Measurements from ENCODE around the gene PAIP1. TPM values are rescaled to one million over a fixed set of nuclear protein-coding genes. Genes with fewer than 3 reads are reported as not detected.
"Not testable (repeated sequence)": the region's sequence is repeated elsewhere in the genome, so short reads cannot be mapped to it uniquely, and the experiment has no call there.

Gene PAIP1, protein sequence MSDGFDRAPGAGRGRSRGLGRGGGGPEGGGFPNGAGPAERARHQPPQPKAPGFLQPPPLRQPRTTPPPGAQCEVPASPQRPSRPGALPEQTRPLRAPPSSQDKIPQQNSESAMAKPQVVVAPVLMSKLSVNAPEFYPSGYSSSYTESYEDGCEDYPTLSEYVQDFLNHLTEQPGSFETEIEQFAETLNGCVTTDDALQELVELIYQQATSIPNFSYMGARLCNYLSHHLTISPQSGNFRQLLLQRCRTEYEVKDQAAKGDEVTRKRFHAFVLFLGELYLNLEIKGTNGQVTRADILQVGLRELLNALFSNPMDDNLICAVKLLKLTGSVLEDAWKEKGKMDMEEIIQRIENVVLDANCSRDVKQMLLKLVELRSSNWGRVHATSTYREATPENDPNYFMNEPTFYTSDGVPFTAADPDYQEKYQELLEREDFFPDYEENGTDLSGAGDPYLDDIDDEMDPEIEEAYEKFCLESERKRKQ
- 100 to 1,000 TPM in 6 of 10 donors, 10 to 100 TPM in 4; 90.1 to 119 (median 101) TPM for polyA plus RNA-seq (ENCODE audit: insufficient read length in 10 of 10)
- long read RNA-seq, donor 1, transcript PAIP1-201 (11 exons, 2,782 nt) = major isoform, 14 of 23 reads
- long read RNA-seq, donor 1, transcript PAIP1-203 (11 exons, 1,734 nt) = minor isoform, 9 of 23 reads
- long read RNA-seq, donor 1, partial matches to known transcripts = 0 of 23 reads
- long read RNA-seq, donor 1, other reads (novel, unspliced or antisense) = 0 of 23 reads
- long read RNA-seq, donor 2, transcript PAIP1-203 (11 exons, 1,734 nt) = minor isoform, 14 of 33 reads
- long read RNA-seq, donor 2, transcript PAIP1-201 (11 exons, 2,782 nt) = major isoform, 17 of 33 reads
- long read RNA-seq, donor 2, partial matches to known transcripts = 0 of 33 reads
- long read RNA-seq, donor 2, other reads (novel, unspliced or antisense) = 0 of 33 reads
- long read RNA-seq, donor 3 = 0 reads
- long read RNA-seq, donor 4, transcript PAIP1-201 (11 exons, 2,782 nt) = major isoform, 16 of 27 reads
- long read RNA-seq, donor 4, transcript PAIP1-203 (11 exons, 1,734 nt) = minor isoform, 10 of 27 reads
- long read RNA-seq, donor 4, partial matches to known transcripts = 0 of 27 reads
- long read RNA-seq, donor 4, other reads (novel, unspliced or antisense) = 0 of 27 reads
- long read RNA-seq, donor 5, transcript PAIP1-201 (11 exons, 2,782 nt) = major isoform, 21 of 33 reads
- long read RNA-seq, donor 5, transcript PAIP1-203 (11 exons, 1,734 nt) = minor isoform, 11 of 33 reads
- long read RNA-seq, donor 5, partial matches to known transcripts = 0 of 33 reads
- long read RNA-seq, donor 5, other reads (novel, unspliced or antisense) = 0 of 33 reads
- long read RNA-seq, donor 6, transcript PAIP1-203 (11 exons, 1,734 nt) = minor isoform, 12 of 33 reads
- long read RNA-seq, donor 6, transcript PAIP1-201 (11 exons, 2,782 nt) = major isoform, 21 of 33 reads
- long read RNA-seq, donor 6, partial matches to known transcripts = 0 of 33 reads
- long read RNA-seq, donor 6, other reads (novel, unspliced or antisense) = 0 of 33 reads
- long read RNA-seq, donor 7, transcript PAIP1-203 (11 exons, 1,734 nt) = major isoform, 11 of 19 reads
- long read RNA-seq, donor 7, transcript PAIP1-201 (11 exons, 2,782 nt) = minor isoform, 8 of 19 reads
- long read RNA-seq, donor 7, partial matches to known transcripts = 0 of 19 reads
- long read RNA-seq, donor 7, other reads (novel, unspliced or antisense) = 0 of 19 reads
- long read RNA-seq, donor 8, transcript PAIP1-203 (11 exons, 1,734 nt) = minor isoform, 7 of 18 reads
- long read RNA-seq, donor 8, transcript PAIP1-201 (11 exons, 2,782 nt) = major isoform, 10 of 18 reads
- long read RNA-seq, donor 8, partial matches to known transcripts = 0 of 18 reads
- long read RNA-seq, donor 8, other reads (novel, unspliced or antisense) = 0 of 18 reads
- long read RNA-seq, donor 9, partial matches to known transcripts = 0 of 4 reads
- long read RNA-seq, donor 9, other reads (novel, unspliced or antisense) = 0 of 4 reads

GRCh38 chr5:43556857-43557542, at the start of gene PAIP1:
PAIP1 (minus strand) TSS chr5:43557077; CDS start chr5:43556846, 231 bp downstream.
- peak; percentile 86 to 97 (median 90) for DNase-seq

- DNase-seq = no peak
These were observed 49.5 kb upstream of the PAIP1 start for GRCh38 chr5:43606351-43606750.

GRCh38 chr5:43604699-43605098, 47.8 kb upstream of the PAIP1 start:
- DNase-seq = no peak

- peak; percentile 55 to 71 (median 65) for DNase-seq
These were observed 46.7 kb upstream of the PAIP1 start for GRCh38 chr5:43603344-43604217.

- peak; percentile 58 to 93 (median 80) for DNase-seq
These were observed 45.8 kb upstream of the PAIP1 start, which contains the start of gene NNT for GRCh38 chr5:43602461-43603343. NNT (plus strand) TSS chr5:43603180; CDS start chr5:43609196, 6,016 bp downstream.

DNA sequence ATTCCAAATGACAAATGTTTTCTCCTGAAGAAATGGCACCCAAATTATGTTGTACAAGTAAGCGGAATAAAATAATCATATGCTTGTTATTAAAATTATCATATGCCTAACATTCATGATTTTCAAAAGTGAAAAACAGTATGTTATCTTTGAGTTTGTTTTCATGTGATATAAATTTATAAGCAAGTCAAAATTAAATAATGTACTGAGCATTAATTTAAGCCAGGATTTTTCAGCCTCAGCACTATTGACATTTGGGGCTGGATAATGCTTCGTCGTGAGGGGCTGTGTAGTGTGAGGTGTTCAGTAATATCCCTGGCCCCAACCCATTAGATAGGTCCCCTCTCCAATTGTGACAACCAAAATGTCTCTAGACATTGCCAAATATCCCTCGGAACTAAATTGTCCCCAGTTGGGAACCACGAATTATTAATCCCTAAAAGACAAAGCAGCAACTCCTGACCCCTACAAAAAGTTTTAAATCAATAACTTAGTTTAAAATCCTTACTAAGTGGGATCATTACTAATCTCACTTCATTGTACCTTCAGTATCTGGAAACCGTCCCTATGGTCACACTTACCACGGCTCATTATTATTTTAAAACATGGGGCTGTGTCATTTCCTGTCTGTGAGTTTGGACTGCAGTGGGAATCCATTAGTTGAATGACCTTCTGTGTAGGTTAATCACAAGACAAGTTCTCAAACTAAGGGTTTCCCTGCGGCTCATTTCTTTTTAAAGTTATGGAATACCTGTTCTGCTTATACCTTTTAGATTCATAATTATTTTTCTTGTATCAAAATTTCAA, 44.8 kb upstream of the PAIP1 start:
- DNase-seq = peak; percentile 18 to 45 (median 24)

GRCh38 chr5:43598927-43599326, 42.0 kb upstream of the PAIP1 start:
- DNase-seq = not testable (repeated sequence)

DNA sequence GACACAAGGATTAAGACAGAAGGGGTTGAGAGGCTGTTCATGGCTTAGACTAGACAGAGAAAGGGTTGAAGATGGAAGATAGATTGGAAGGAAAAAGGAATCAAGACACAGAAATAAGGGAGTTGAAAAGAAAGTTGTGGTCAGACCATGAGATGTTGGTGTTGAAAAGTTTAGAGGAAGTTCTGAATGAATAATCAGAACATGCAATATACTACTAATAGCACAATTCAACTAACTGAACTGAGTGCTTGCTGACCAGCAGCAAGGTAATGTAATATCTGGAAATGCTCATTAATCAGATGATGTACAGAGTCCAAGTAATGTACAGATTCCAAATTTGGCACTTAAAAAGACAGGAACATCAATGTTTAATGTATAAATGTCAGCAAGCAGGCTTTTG, 35.5 kb upstream of the PAIP1 start:
- DNase-seq = no peak

DNA sequence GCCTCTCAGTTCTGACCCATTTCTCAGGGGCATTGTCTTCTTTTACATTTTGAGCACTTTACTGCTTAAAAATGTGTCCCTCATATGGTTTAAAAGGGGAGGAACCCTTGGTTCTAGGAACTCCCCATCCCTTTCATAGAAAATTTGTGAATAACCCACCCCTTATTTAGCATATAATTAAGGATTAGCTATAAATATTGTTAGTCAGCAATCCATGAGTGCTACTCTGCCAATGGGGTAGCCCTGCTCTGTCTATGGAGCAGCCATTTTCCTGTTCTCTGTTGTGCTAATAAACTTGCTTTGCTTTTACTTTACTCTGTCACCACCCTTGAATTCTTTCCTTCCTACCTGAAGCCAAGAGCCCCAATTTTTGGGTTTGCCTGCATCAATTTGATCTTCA, 33.8 kb upstream of the PAIP1 start:
- no peak for DNase-seq

DNA sequence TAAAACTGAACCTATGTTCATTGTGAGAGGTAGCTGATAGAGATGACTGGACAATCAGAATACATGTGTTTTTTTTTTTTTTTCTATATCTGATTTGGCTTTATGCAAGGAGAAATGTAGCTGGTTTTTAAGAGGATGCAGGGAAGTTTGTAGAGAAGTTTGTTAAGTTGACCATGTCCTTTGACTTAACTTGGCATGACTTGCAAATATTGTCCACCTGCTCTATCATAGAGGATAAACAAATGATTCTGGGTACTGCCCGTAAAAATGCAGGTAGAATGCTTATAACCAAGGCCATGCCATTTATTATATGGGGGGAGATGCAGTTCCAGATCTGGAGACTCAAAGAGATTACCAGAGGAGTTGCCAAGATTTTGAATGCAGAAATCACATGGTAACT, 32.4 kb upstream of the PAIP1 start:
- DNase-seq = no peak

GRCh38 chr5:43588842-43589241, 32.0 kb upstream of the PAIP1 start:
- no peak for DNase-seq

- DNase-seq = no peak
These were observed 27.4 kb upstream of the PAIP1 start for GRCh38 chr5:43584166-43584699.

DNA sequence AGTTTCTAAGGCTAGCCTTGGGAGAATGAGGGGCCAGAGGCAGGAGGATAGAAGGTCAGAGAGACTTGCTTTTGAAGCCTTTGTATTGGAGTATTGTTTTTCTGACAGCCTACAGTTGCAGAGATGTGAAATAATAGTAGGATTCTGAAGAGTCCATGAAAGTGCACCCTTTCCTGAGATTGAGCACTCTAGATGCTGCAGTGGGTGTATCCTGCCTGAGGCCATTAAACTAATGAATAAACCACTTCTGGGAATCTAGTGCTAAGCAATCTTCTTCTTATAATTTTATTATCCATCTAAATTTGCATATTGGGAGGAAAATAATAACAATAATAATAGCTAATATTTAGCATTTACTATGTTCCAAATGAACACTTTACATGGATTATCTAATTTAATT, 26.8 kb upstream of the PAIP1 start:
- no peak for DNase-seq

DNA sequence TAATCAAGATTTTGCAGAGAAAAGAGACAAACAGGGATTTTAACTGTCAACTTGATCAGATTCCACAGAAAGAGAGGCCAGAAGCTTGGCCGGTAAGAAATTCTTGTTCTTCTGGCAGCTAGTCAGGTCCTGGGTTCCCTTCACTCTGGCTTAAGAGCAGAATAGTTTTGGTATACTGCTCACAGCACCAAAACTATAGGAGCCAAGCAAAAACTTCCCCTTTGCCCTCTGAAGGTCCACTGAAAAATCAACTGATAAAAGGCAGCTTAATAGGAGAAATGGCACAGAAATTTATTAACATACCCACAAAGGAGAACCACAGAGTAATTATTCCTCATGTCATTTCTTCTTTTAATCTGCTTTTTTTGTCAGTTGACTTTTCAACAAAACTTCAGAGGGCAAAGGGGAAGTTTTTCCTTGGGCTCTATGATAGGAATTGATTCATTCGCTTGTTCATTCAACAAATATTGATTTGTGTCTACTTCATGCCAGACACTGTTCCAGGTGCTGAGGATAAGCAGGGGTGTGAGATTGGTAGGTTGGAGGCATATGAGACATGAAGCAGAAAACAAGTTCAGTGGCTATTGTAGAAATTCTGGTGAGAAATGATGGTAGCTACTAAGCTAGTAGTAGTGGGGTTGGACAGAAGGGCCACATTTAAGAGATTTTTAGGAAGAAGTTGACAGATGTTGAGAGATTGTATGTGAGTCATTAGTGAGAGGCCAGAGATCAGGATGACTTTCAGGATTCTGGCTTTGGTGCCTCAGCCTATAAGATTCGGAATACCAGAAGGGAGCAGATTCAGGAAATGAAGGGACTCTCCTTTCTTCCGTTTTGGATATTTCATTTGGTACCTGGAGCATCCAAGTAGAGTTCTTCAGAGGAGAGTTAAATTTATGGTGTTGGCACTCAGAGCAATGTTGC, 25.5 kb upstream of the PAIP1 start:
- no peak for DNase-seq

GRCh38 chr5:43581398-43581797, 24.5 kb upstream of the PAIP1 start:
- no peak for DNase-seq

All from muscle of back (tissue), 13 donors.